Tibial nerve (tissue), 3 donors: ENCODE results near the gene STRBP.

Experiments
- CTCF ChIP-seq, 5 experiments: fragments of 200-600 bp in 3 of 5; fragments of 450-650 bp in 2 of 5; sonication (generic) in 3 of 5; IDR thresholded peaks; one replicate each; pipeline ENCODE4 v1.5.1; 2016 to 2019; ENCODE audit warnings: antibody characterized with exemption in 5 of 5, mild to moderate bottlenecking in 3 of 5, moderate library complexity in 2 of 5
- POLR2A ChIP-seq, 2 donors: fragments of 450-650 bp; IDR thresholded peaks; one replicate each; pipeline ENCODE4 v1.6.1; 2017; ENCODE audit warnings: antibody characterized with exemption in 2 of 2, mild to moderate bottlenecking in 2 of 2, moderate library complexity in 2 of 2

DNA sequence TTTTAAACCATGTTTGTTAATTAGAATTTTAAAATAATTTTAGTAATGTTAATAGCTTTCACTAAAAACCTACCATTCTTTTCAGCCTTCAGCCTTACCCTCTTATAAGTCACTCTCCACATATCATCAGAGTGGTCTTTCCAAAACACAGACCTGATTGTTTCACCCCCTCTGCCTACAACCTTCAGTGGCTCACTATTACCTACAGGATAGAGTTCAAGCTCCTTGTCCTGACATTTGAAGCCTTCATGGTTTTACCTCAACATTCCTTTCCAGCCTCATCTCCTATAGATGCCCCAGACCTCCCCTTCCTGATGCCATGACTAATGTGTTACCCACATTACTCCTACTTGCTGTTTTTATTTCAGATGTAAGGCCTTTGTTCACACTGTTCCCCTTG lies 27.8 kb upstream of the STRBP start:
- TF ChIP-seq POLR2A (IDR thresholded peaks at IDR 0.05) (no peak), CTCF (IDR thresholded peaks at IDR 0.05) (no peak)
